HEK293 (cell line): ENCODE data around the gene PPP3CA.

Source experiments
- CTCF ChIP-seq: fragments of 450-650 bp; formaldehyde crosslinking; IDR thresholded peaks from 2 replicates; pipeline ENCODE4 v1.5.1; 2016; ENCODE audit warnings: missing biosample characterization, missing genetic modification characterization
- ZBTB26 ChIP-seq: fragments of 450-650 bp; formaldehyde crosslinking; optimal IDR thresholded peaks from 2 replicates; pipeline ENCODE3; 2016; ENCODE audit warnings: missing biosample characterization, mild to moderate bottlenecking, missing genetic modification characterization
- ZNF274 ChIP-seq, 2 experiments: fragments of 200-500 bp in 1 of 2; fragments of 450-650 bp in 1 of 2; sonication (Bioruptor generic) in 1 of 2; formaldehyde crosslinking in 1 of 2; IDR thresholded peaks; 2 replicates each; pipeline versions ENCODE4 v1.5.1 to v1.6.1; 2014 to 2016; ENCODE audit warnings: borderline replicate concordance in 1 of 2, inconsistent platforms in 1 of 2, low read length in 1 of 2, missing biosample characterization in 1 of 2, missing genetic modification characterization in 1 of 2

- TF ChIP-seq ZNF274 (IDR thresholded peaks at IDR 0.05; ENCODE audit: low read length) (no peak), ZNF274 (tag by site-specific recombination; IDR thresholded peaks at IDR 0.05; ENCODE audit: borderline replicate concordance) (no peak), ZBTB26 (tag by site-specific recombination) (no peak), CTCF (tag by site-specific recombination) (no peak)
These were observed 190.6 kb downstream of the PPP3CA start for GRCh38 chr4:101156619-101157310.
